Keratinocyte (primary cell): Measurements from ENCODE around the gene NARS2. TPM values are rescaled to one million over a fixed set of nuclear protein-coding genes. Genes with fewer than 3 reads are reported as not detected.

Experiments used
- DNase-seq: peaks from one replicate; pipeline ENCODE4 v3.0.0-alpha.2; 2011; ENCODE audit warnings: low read depth, missing footprints, low spot score
- FAIRE-seq: peaks from 2 replicates; lab custom pipeline; 2011; peaks lifted over from hg19 to GRCh38; lab: Jason Lieb, UNC
- H2AFZ ChIP-seq: 2 replicates; pipeline ENCODE4 v1.6.0; 2012; ENCODE audit warnings: low read length, control low read depth, inconsistent platforms; ENCODE audit not compliant: control insufficient read depth
- H3K27ac ChIP-seq: 2 replicates; pipeline ENCODE4 v1.5.1; 2011; ENCODE audit warnings: low read length; ENCODE audit not compliant: control insufficient read depth, insufficient read depth
- H3K27me3 ChIP-seq: 3 replicates; pipeline ENCODE4 v1.6.0; 2011; ENCODE audit warnings: low read length; ENCODE audit not compliant: control insufficient read depth, insufficient read depth; ENCODE audit errors: extremely low read depth
- H3K36me3 ChIP-seq, 2 experiments: 2 replicates in 1 of 2; 3 replicates in 1 of 2; pipeline ENCODE4 v1.5.1; 2011; ENCODE audit warnings: low read length in 2 of 2, mild to moderate bottlenecking in 1 of 2; ENCODE audit not compliant: control insufficient read depth in 2 of 2, insufficient read depth in 2 of 2; ENCODE audit errors: extremely low read depth in 1 of 2
- H3K4me1 ChIP-seq: 3 replicates; pipeline ENCODE4 v1.5.1; 2011; ENCODE audit warnings: low read length; ENCODE audit not compliant: control insufficient read depth, insufficient read depth; ENCODE audit errors: extremely low read depth
- H3K4me2 ChIP-seq: 3 replicates; pipeline ENCODE4 v1.6.0; 2011; ENCODE audit warnings: low read depth, low read length; ENCODE audit not compliant: control insufficient read depth, insufficient read depth; ENCODE audit errors: extremely low read depth
- H3K4me3 ChIP-seq, 3 experiments: fragments of 200-600 bp in 1 of 3; sonication (generic) in 1 of 3; 2 replicates in 2 of 3; 3 replicates in 1 of 3; pipeline ENCODE4 v1.5.1; 2011 to 2016; ENCODE audit warnings: low read length in 3 of 3, mild to moderate bottlenecking in 3 of 3, control low read depth in 2 of 3, inconsistent platforms in 1 of 3, low read depth in 1 of 3, mixed read lengths in 1 of 3, mixed run types in 1 of 3, moderate library complexity in 1 of 3; ENCODE audit not compliant: control insufficient read depth in 2 of 3, insufficient read depth in 2 of 3; ENCODE audit errors: extremely low read depth in 1 of 3
- H3K79me2 ChIP-seq: 2 replicates; pipeline ENCODE4 v1.6.0; 2012; ENCODE audit warnings: low read length; ENCODE audit not compliant: control insufficient read depth, insufficient read depth
- H3K9ac ChIP-seq: 3 replicates; pipeline ENCODE4 v1.6.0; 2011; ENCODE audit warnings: low read length; ENCODE audit not compliant: control insufficient read depth, insufficient read depth; ENCODE audit errors: extremely low read depth
- H3K9me1 ChIP-seq: 3 replicates; pipeline ENCODE4 v1.6.0; 2011; ENCODE audit warnings: low read length; ENCODE audit not compliant: control insufficient read depth, insufficient read depth; ENCODE audit errors: extremely low read depth
- H3K9me3 ChIP-seq: 2 replicates; pipeline ENCODE4 v1.5.1; 2012; ENCODE audit warnings: low read depth, low read length; ENCODE audit not compliant: control insufficient read depth
- H4K20me1 ChIP-seq: 3 replicates; pipeline ENCODE4 v1.6.0; 2011; ENCODE audit warnings: low read length; ENCODE audit not compliant: control insufficient read depth, insufficient read depth; ENCODE audit errors: extremely low read depth
- CTCF ChIP-seq, 3 experiments: IDR thresholded peaks in 1 of 3; conservative IDR thresholded peaks in 1 of 3; optimal IDR thresholded peaks in 1 of 3; 2 replicates in 2 of 3; 3 replicates in 1 of 3; pipeline versions ENCODE3 to v1.5.1; 2011; ENCODE audit warnings: low read length in 3 of 3, mild to moderate bottlenecking in 3 of 3, moderate library complexity in 2 of 3, control low read depth in 1 of 3, inconsistent platforms in 1 of 3; ENCODE audit not compliant: insufficient read depth in 2 of 3; ENCODE audit errors: extremely low read depth in 1 of 3
- EZH2 ChIP-seq: IDR thresholded peaks from one replicate; pipeline ENCODE4 v1.6.1; 2012; ENCODE audit warnings: inconsistent platforms, mild to moderate bottlenecking, low read length, moderate library complexity
- dilution Hi-C: fragments of 300-500 bp; cut with MboI; formaldehyde crosslinking; loops from one replicate; pipeline ENCODE4 v1.7.0; 2020; ENCODE audit warnings: low sequenced_read_pairs; ENCODE audit not compliant: extremely low pct_ligation_motif_present
- polyA plus RNA-seq, 5 experiments: library from polyadenylated mRNA; depleted of rRNA in 3 of 5; stranded (reverse) in 3 of 5; stranded (forward) in 1 of 5; unstranded in 1 of 5; fragments of >200 nt; gene quantifications; 1 replicate in 1 of 5; 2 replicates in 3 of 5; 3 replicates in 1 of 5; pipeline versions ENCODE4 v1.2.1 to v1.2.3, GENCODE V29; 2011 to 2012; ENCODE audit warnings: missing spikeins in 2 of 5, low read depth in 1 of 5, low replicate concordance in 1 of 5

NARS2 gene
- polyA plus RNA-seq, 1 donor (not counting 4 experiments of a cell fraction or from before 2014, with no cell fraction given): 28.8 TPM

GRCh38 chr11:78398715-78399114 is 175.9 kb downstream of the NARS2 start:
- FAIRE-seq (no peak), DNase-seq (no peak)
- Histone ChIP-seq H3K9me3 (no peaks in the 10 kb centered on the region), H3K79me2 (no peaks in the 10 kb centered on the region), H4K20me1 (no peaks in the 10 kb centered on the region), H3K36me3 (no peaks in the 10 kb centered on the region), H2AFZ (no peak overlapping the region), H3K4me1 (no peaks in the 10 kb centered on the region), H3K9ac (no peak overlapping the region), H3K4me3 (no peak overlapping the region), H3K27me3 (no peaks in the 10 kb centered on the region), H3K9me1 (no peaks in the 10 kb centered on the region), H3K27ac (no peak overlapping the region), H3K4me2 (no peak overlapping the region)
- dilution Hi-C loops: no loop called here
- TF ChIP-seq CTCF (optimal IDR thresholded peaks at IDR 0.05 in 1 of 3, IDR thresholded peaks at IDR 0.05 in 1 of 3, conservative IDR thresholded peaks at IDR 0.05 in 1 of 3; ENCODE audit: extremely low read depth in 1 of 3, insufficient read depth in 2 of 3, low read length in 3 of 3): no peak
- TF ChIP-seq EZH2: no peak

- H3K4me3 ChIP-seq: no peak overlapping the region
- H2AFZ ChIP-seq: no peak overlapping the region
- H3K79me2 ChIP-seq: no peaks in the 10 kb centered on the region
- no peaks in the 10 kb centered on the region for H3K9me1 ChIP-seq
- TF ChIP-seq EZH2: no peak
- DNase-seq (no peak), FAIRE-seq (no peak)
- dilution Hi-C loops: no loop called here
- H3K27me3 ChIP-seq: no peaks in the 10 kb centered on the region
- no peaks in the 10 kb centered on the region for H3K9me3 ChIP-seq
- no peaks in the 10 kb centered on the region for H3K4me1 ChIP-seq
- H3K9ac ChIP-seq: no peak overlapping the region
- no peak overlapping the region for H3K4me2 ChIP-seq
- no peak overlapping the region for H3K27ac ChIP-seq
- H3K36me3 ChIP-seq: no peaks in the 10 kb centered on the region
- H4K20me1 ChIP-seq: no peaks in the 10 kb centered on the region
These were observed 177.3 kb downstream of the NARS2 start for GRCh38 chr11:78397398-78397797.

- Histone ChIP-seq H4K20me1 (no peaks in the 10 kb centered on the region), H3K36me3 (no peaks in the 10 kb centered on the region), H3K9ac (no peak overlapping the region), H3K4me1 (no peaks in the 10 kb centered on the region), H3K4me2 (no peak overlapping the region), H3K4me3 (no peak overlapping the region), H3K9me1 (no peaks in the 10 kb centered on the region), H3K27ac (no peak overlapping the region), H3K27me3 (no peaks in the 10 kb centered on the region), H3K9me3 (no peaks in the 10 kb centered on the region), H2AFZ (no peak overlapping the region), H3K79me2 (no peaks in the 10 kb centered on the region)
- FAIRE-seq (no peak), DNase-seq (no peak)
- no peak for TF ChIP-seq CTCF (optimal IDR thresholded peaks at IDR 0.05 in 1 of 3, IDR thresholded peaks at IDR 0.05 in 1 of 3, conservative IDR thresholded peaks at IDR 0.05 in 1 of 3; ENCODE audit: extremely low read depth in 1 of 3, insufficient read depth in 2 of 3, low read length in 3 of 3)
- TF ChIP-seq EZH2: no peak
- dilution Hi-C loops: no loop called here
These were observed 179.1 kb downstream of the NARS2 start for GRCh38 chr11:78395597-78395996.
